GM18526 (cell line): ENCODE results near the gene ITGA6.

Experiments
- POLR2A ChIP-seq: IDR thresholded peaks from 3 replicates; pipeline ENCODE4 v1.6.1; 2011; ENCODE audit not compliant: insufficient read length; ENCODE audit errors: extremely low read depth

The ITGA6 gene

DNA sequence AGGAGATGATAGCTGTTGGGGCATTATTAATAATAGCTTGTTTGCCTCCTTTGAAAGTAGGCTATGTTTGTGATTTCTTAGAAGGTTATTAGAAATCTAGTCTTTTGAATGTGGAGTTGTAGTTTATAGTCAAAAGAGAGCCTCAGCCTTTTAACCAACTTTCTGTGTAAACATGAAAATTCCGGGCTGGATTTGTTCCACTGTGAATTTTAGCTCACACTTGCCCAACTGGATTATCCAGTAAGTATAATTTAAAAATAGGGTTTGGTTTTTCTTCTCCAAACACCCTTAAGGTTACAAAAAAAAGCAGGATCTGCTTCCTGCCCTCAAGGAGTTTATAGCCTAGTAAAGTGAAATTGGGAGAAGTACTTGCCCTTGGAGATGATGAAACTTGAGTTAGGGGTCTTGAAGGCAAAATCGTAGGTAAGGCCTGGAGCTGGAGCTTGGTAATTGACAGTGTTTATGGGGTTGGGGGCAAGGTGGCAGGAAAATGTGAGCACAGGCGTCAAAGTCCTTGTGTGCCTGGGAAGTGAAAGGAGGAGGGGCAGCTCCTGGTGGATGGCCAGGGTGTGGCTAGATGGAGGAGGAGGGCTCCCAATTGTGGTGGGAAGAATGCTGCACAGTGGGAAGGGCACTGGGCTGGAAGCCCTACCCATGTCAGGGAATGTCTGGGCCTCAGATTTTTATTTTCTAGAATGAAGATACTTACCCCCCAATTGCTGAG is 21.3 kb downstream of the ITGA6 start:
- TF ChIP-seq POLR2A = no peak

DNA sequence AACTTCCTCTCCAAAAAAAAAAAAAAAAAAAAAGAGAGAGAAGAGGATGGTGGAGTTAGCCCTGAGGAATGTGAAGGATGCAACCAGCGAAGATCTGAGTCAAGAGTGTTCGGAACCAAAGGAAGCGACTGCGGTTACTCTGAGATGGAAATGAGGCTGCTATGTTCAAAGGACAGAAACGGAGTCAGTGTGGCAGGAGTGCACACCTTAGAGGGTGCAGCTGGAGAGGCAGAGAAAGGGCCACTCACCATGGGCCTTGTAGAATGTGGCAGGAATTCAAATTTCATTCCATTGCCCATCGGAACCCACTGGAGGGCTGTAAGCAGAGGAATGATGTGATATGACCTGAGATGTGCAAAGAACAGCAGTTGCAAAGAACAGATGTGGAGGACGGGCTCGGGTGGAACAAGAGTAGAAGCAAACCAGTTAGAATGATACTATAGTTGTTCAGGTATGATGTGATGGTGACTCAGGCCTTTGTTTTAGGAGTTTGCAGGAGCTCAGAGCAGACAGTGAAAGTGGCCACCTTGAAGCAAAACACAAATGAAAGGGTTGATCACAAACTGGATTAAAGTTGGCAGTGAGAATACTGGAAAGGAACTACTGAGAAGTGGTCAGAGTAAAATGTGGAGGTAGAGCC is 22.6 kb downstream of the ITGA6 start:
- TF ChIP-seq POLR2A = no peak

GRCh38 chr2:172451923-172452322 is 24.5 kb downstream of the ITGA6 start:
- no peak for TF ChIP-seq POLR2A

DNA sequence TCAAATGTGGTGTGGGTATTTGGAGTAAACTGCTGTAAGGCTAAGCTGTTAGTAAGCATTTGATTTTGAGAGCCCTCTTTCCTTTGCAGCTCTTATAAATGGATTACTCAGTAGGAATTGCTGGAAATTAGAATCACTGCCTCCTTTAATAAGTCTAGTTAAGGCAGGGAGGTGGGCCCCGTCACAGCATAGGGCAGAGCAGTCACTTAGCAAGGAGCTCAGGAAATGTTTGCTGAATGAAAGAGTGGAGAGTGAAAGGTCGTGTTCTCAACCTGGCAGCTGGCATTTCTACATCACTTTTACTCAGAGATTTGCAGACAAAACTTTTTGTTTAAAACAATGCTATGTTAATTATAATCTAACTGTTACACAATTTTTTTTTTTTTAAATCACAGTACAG is 25.5 kb downstream of the ITGA6 start:
- no peak for TF ChIP-seq POLR2A

GRCh38 chr2:172454404-172455120 is 27.2 kb downstream of the ITGA6 start:
- no peak for TF ChIP-seq POLR2A

DNA sequence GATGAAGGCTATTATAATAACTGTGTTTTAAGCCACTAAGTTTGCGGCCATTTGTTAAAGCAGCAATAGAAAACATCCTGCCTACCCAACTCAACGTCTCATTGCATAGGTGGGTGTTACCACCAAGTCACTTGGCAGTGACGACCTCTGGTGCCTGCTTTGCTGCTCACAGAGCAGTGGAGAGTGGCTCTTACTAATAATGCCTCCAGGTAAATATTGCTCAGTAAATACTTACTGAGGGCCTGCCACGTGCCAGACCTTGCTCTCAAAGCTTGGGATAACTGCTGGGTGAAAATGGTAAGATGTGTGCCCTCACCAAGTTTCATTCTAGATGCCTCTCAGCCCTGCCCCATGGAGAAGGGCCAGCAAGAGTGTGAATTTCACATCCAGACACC is 27.7 kb downstream of the ITGA6 start:
- no peak for TF ChIP-seq POLR2A

GRCh38 chr2:172456002-172456401 is 28.6 kb downstream of the ITGA6 start:
- no peak for TF ChIP-seq POLR2A

- TF ChIP-seq POLR2A = no peak
These were observed 30.1 kb downstream of the ITGA6 start for GRCh38 chr2:172457536-172457935.

DNA sequence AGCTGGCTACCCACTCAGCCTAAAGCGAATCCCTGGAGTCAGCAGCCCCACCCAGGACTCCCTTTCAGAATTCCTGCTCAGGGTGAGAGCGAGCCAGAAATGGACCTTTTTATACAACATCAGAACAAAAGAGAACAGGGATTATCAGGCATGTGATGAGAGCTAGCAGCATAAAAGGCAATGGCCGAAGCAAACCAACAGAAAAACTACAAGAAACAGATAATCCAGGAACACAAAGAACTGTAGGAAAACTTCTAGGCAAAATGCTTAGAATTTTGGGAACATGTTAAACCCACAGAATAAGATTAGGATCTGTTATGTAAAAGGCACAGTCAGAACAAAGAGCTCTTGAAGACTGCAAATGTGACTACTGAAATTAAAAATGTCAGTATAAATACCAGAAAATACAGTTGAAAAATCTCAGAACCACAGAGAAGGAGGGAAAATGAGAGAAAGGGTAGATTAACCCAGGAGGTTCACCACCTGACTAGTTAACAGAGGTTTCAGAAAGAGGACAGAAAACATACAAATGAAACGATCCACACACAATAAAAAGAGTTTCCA is 31.3 kb downstream of the ITGA6 start:
- TF ChIP-seq POLR2A = no peak

GRCh38 chr2:172460780-172461201 is 33.4 kb downstream of the ITGA6 start:
- no peak for TF ChIP-seq POLR2A

DNA sequence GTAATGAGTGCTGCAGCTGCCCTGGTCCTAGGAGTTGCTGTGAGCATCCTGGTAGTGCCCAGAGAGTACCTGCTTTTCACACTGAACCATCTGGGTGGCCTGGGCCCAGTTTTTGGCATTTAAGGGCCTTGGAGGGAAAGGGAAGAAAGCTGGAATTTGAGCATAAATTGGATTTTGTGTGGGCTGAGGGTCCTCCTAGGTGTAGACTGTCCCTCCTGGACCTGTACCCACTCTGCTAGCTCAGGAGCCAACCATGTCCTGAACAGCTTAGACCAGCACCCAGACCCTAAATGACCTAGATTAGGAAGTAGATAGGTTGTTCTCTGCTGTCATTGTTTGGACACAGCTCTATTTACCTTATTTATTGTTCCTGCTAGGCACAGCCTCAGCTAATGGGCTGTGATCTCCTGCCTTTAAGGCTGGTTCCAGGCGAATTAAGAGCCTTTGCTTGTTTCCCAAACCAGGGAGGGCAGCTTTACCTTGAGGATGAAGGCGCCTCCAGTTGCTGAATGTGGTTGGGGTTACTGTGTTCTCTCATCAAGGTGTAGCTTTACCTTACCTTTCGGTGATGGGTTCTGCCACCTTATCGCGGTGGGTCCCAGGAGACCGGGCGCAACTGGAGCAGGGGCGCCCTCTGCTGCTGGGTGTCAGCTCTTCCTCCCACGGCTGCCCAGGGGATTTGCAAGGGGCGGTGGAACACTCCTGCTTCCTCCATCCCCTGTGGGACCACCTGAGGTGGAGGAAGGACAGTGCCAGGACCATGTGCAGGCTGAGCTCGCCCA is 34.4 kb downstream of the ITGA6 start:
- TF ChIP-seq POLR2A = no peak

- no peak for TF ChIP-seq POLR2A
These were observed 35.0 kb downstream of the ITGA6 start for GRCh38 chr2:172462373-172462848.

GRCh38 chr2:172462849-172463381 is 35.5 kb downstream of the ITGA6 start:
- TF ChIP-seq POLR2A = no peak

DNA sequence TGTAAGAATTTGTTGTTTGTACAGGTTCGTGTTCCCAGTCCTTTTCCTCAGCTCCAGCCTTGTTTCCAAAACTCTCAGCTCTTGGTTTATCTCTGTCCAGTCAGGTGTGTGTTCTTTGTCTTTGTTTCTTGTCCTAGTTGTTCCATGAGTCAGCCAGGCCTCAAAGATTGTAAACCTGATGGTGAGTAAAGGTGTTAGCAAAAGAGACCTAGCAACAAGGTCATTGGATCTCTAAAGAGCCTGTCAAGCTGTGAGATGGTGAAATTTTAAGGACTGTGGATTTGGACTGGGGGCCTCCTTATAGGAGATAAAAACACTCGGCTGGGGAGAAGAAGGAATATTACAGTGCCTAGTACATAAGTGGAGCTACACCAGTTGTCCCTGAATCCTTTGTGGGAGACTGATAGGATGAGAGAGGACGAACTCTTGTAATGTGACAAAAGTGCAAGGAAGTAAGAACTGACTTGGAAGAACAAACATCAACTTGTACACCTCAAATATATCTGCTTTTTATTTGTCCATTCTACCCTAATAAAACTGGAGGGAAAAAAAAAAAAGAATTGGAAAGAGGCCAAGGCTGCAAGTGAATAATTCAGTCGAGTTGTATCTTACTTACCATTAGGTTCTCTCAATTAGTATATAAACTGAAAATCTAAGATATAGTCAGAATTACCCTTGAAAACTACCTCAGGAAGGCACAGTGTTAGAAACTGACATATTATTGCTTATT is 37.2 kb downstream of the ITGA6 start:
- no peak for TF ChIP-seq POLR2A
